Ishikawa (cell line): ENCODE measurements around the gene MDN1.

ENCODE experiments used
- CEBPB ChIP-seq: IDR thresholded peaks from 2 replicates; pipeline ENCODE4 v1.6.1; 2012
- EP300 ChIP-seq: IDR thresholded peaks from 2 replicates; pipeline ENCODE4 v1.6.1; 2012; ENCODE audit warnings: borderline replicate concordance
- FOXM1 ChIP-seq: IDR thresholded peaks from 2 replicates; pipeline ENCODE4 v1.6.1; 2012; ENCODE audit warnings: low read depth, borderline replicate concordance
- TAF1 ChIP-seq: IDR thresholded peaks from 2 replicates; pipeline ENCODE4 v1.6.1; 2012; ENCODE audit warnings: low read depth, mild to moderate bottlenecking
- TCF12 ChIP-seq: IDR thresholded peaks from 2 replicates; pipeline ENCODE4 v1.6.1; 2012; ENCODE audit warnings: low read depth
- YY1 ChIP-seq: IDR thresholded peaks from 2 replicates; pipeline ENCODE4 v1.6.1; 2012; ENCODE audit warnings: low read depth
- ZBTB7A ChIP-seq: IDR thresholded peaks from 2 replicates; pipeline ENCODE4 v1.6.1; 2012; ENCODE audit warnings: low read depth

DNA sequence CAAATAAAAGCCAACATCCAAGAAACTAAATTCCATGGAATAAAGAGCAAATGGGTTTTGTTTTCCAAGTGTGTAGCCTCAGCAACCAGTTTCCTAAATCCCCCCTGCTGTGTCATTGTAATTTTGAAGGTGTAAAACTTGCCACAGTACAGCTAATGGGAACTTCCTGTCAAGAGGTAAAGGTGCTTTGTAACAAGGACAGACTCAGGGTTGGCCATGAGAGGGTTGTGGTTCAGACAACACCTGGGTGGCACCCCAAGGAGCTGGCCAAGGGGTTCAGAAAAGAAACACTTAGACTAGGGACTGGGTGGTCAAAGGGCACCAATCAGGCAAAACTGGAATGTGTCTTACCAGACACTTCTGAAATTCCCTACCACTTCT is 128.7 kb downstream of the MDN1 start:
- TF ChIP-seq EP300, result no peak
- no peak for TF ChIP-seq YY1
- no peak for TF ChIP-seq CEBPB
- no peak for TF ChIP-seq FOXM1
- TF ChIP-seq TAF1, result no peak
- no peak for TF ChIP-seq TCF12
- TF ChIP-seq ZBTB7A, result no peak
